ENCODE data around the gene RIN3. TPM values are rescaled to one million over a fixed set of nuclear protein-coding genes. Genes with fewer than 3 reads are reported as not detected.

The RIN3 gene
- total and polyA plus RNA-seq, 2 donors (not counting 3 experiments of a cell fraction or from before 2014, with no cell fraction given) = 5.1 to 20.8 TPM

- intact Hi-C loops (cut with micrococcal nuclease) (loop anchor here (2.0 kb wide), 1 partner anchor 93 kb away; no protein-coding TSS in a partner anchor), dilution Hi-C loops (cut with MboI; ENCODE audit: extremely low pct_ligation_motif_present, low sequenced_read_pairs) (no loop called here)
- no peaks in the 10 kb centered on the region for H3K9me3 ChIP-seq (replicated peaks; ENCODE audit: control insufficient read depth, insufficient read depth, low read length)
- no peak overlapping the region for H3K4me2 ChIP-seq (ENCODE audit: insufficient read depth, low read length)
- FAIRE-seq (no peak), DNase-seq (ENCODE audit: low read depth, low spot score) (no peak)
- no peak overlapping the region for H2AFZ ChIP-seq (ENCODE audit: low read depth, low read length)
- H3K9me1 ChIP-seq (replicated peaks; ENCODE audit: control insufficient read depth, extremely low read depth, insufficient read depth, low read length) = no peaks in the 10 kb centered on the region
- TF ChIP-seq MYC (IDR thresholded peaks at IDR 0.05; ENCODE audit: low read depth, low read length) (no peak), FOS (IDR thresholded peaks at IDR 0.05; ENCODE audit: borderline replicate concordance, insufficient read depth, low read length) (no peak), JUN (IDR thresholded peaks at IDR 0.05; ENCODE audit: borderline replicate concordance, insufficient read depth, insufficient read length, low read depth) (no peak), POLR2A (IDR thresholded peaks at IDR 0.05; ENCODE audit: low read depth, low read length) (no peak), CTCF (IDR thresholded peaks at IDR 0.05; ENCODE audit: extremely low read depth in 1 of 2, insufficient read depth in 1 of 2, low read depth in 1 of 2, low read length in 2 of 2) (no peak), EZH2 (IDR thresholded peaks at IDR 0.05; ENCODE audit: borderline replicate concordance, low read depth, low read length, severe bottlenecking) (no peak), POLR2AphosphoS5 (IDR thresholded peaks at IDR 0.05; ENCODE audit: insufficient read depth, low read depth, low read length) (no peak)
- no peaks in the 10 kb centered on the region for H3K27me3 ChIP-seq (ENCODE audit: control insufficient read depth in 2 of 2, insufficient read depth in 2 of 2, low read length in 2 of 2)
- no peaks in the 10 kb centered on the region for H3K4me1 ChIP-seq (ENCODE audit: control insufficient read depth, extremely low read depth, insufficient read depth, low read length)
- BruUV-seq (replicated peaks) = no TSS peak
- ChIA-PET POLR2A (no interaction called here), CTCF (interaction anchor here (1.5 kb wide), 1 partner anchor 128 kb away, joined by 3 read pairs; no protein-coding TSS in a partner anchor)
- no peak overlapping the region for H3K9ac ChIP-seq (replicated peaks; ENCODE audit: extremely low read depth, insufficient read depth, low read length)
- H4K20me1 ChIP-seq (replicated peaks; ENCODE audit: control insufficient read depth, extremely low read depth, insufficient read depth, low read length) = no peaks in the 10 kb centered on the region
- no peak overlapping the region for H3K27ac ChIP-seq (ENCODE audit: insufficient read depth, low read depth, low read length)
- peaks cover 0 to 7% of the 10 kb centered on the region in 2 experiments for H3K36me3 ChIP-seq (ENCODE audit: control insufficient read depth in 2 of 2, extremely low read depth in 1 of 2, insufficient read depth in 2 of 2, low read length in 2 of 2)
- H3K4me3 ChIP-seq (replicated peaks in 1 of 3; ENCODE audit: insufficient read depth in 1 of 3, low read depth in 1 of 3, low read length in 3 of 3) = no peak overlapping the region
- no peaks in the 10 kb centered on the region for H3K79me2 ChIP-seq (ENCODE audit: control insufficient read depth, insufficient read depth, low read length)
Measured at GRCh38 chr14:92587700-92588085, 74.1 kb downstream of the RIN3 start.
